Psoas muscle (tissue), 8 donors: ENCODE results near the gene DIO3. TPM values are rescaled to one million over a fixed set of nuclear protein-coding genes. Genes with fewer than 3 reads are reported as not detected.

Experiments used
- ATAC-seq, 4 donors: fragments of 200-7000 bp; cut with Tn5 transposase; one replicate each; pipeline ENCODE4 v1.9.1; 2020; ENCODE audit warnings: moderate library complexity in 3 of 4, mild to moderate bottlenecking in 2 of 4
- DNase-seq, 2 donors: peaks; one replicate each; pipeline ENCODE4 v3.0.0-alpha.2; 2020
- H3K27ac ChIP-seq: fragments of 200-600 bp; one replicate; pipeline ENCODE4 v1.8.0; 2022
- H3K27me3 ChIP-seq, 3 donors: fragments of 200-600 bp in 1 of 3; one replicate each; pipeline versions ENCODE4 v1.6.1 to v1.8.0; 2013 to 2022; ENCODE audit warnings: low read length in 2 of 3, mild to moderate bottlenecking in 2 of 3, moderate library complexity in 1 of 3; ENCODE audit not compliant: insufficient read depth in 3 of 3
- H3K36me3 ChIP-seq, 2 donors: fragments of 200-600 bp in 1 of 2; one replicate each; pipeline versions ENCODE4 v1.6.1 to v1.8.0; 2013 to 2022; ENCODE audit warnings: low read depth in 1 of 2, mild to moderate bottlenecking in 1 of 2, moderate library complexity in 1 of 2; ENCODE audit not compliant: insufficient read depth in 1 of 2
- H3K4me1 ChIP-seq: fragments of 200-600 bp; one replicate; pipeline ENCODE4 v1.8.0; 2022
- H3K4me3 ChIP-seq: fragments of 200-600 bp; one replicate; pipeline ENCODE4 v1.8.0; 2022; ENCODE audit warnings: mild to moderate bottlenecking
- H3K9me3 ChIP-seq: fragments of 200-600 bp; one replicate; pipeline ENCODE4 v1.8.0; 2022
- CTCF ChIP-seq: fragments of 200-600 bp; IDR thresholded peaks from one replicate; pipeline ENCODE4 v1.8.0; 2022; ENCODE audit warnings: antibody characterized with exemption
- WGBS, 3 donors: extraction: QIAGEN DNeasy Blood & Tissue Kit; methylation state at CpG; one replicate each; pipeline versions ENCODE4 v1.1.6 to v1.1.7; 2013; 5-methylcytosine and 5-hydroxymethylcytosine counted together
- intact Hi-C, 2 donors: fragments of 100-400 bp; cut with DNase I; formaldehyde crosslinking; loops; one replicate each; pipeline versions ENCODE4 v1.11.0 to v1.14.2; 2022
- polyA plus RNA-seq, 3 donors: library from polyadenylated mRNA; stranded (reverse); fragments of 200-250 nt; gene quantifications; one replicate each; pipeline ENCODE4 v1.2.3, GENCODE V29; 2013
- total RNA-seq, 4 donors: library from RNA; stranded (reverse); fragmentation: NEBNext Ultra II Directional in 2 of 4; extraction: Animal tissue kit (Norgen Biotek cat#: 25700) in 2 of 4; gene quantifications; one replicate each; pipeline versions ENCODE4 v1.2.1 to v1.2.4, GENCODE V29; 2021 to 2023
- donor health status: healthy with polysubstance abuse.
- donor health status: DM: no; HTN: no; CAD: no; lungs with moderate emphysema.
- donor health status: Bipolar disorder and iron deficiency.
- donor health status: healthy.
- donor health status: DM: yes; HTN: yes; CAD: no.
- donor health status: DM: no; HTN: no; CAD: no.
- donor health status: DM: no; HTN: no; CAD: no.
- donor health status: DM: yes; HTN: yes; CAD: no.

The DIO3 gene
- total and polyA plus RNA-seq, 7 donors = 0.30 to 1.3 (median 0.84) TPM

- H3K9me3 ChIP-seq = no peaks in the 10 kb centered on the region
- H3K4me1 ChIP-seq = no peaks in the 10 kb centered on the region
- intact Hi-C loops = no loop called here
- no peak for DNase-seq
- no peak for ATAC-seq
- no peaks in the 10 kb centered on the region for H3K36me3 ChIP-seq
- no peak overlapping the region for H3K27ac ChIP-seq
- no peak for TF ChIP-seq CTCF
- no peak overlapping the region for H3K4me3 ChIP-seq
- peaks cover 0 to 7% (median 6%) of the 10 kb centered on the region in 3 donors for H3K27me3 ChIP-seq
- 90 to 95% (median 94%) methylated on average over 4 to 6 of the region's 6 CpGs for WGBS, 3 donors
These were observed 36.9 kb downstream of the DIO3 start for GRCh38 chr14:101598159-101598558.

- DNase-seq = no peak
These were observed 37.4 kb downstream of the DIO3 start for GRCh38 chr14:101598571-101599233.

GRCh38 chr14:101599234-101599885 is 38.1 kb downstream of the DIO3 start:
- no peak for ATAC-seq
- intact Hi-C loops = no loop called here
- H3K27me3 ChIP-seq = peaks cover 0 to 7% (median 6%) of the 10 kb centered on the region in 3 donors
- no peaks in the 10 kb centered on the region for H3K9me3 ChIP-seq
- TF ChIP-seq CTCF = no peak
- H3K36me3 ChIP-seq = no peaks in the 10 kb centered on the region
- 92 to 93% (median 92%) methylated on average over 13 of the region's 13 CpGs for WGBS, 3 donors
- peak in 1 of 2 donors; percentile 14 for DNase-seq
- no peak overlapping the region for H3K4me3 ChIP-seq
- no peak overlapping the region for H3K27ac ChIP-seq
- no peaks in the 10 kb centered on the region for H3K4me1 ChIP-seq

More at GRCh38 chr14:101598571-101599233, 37.4 kb downstream of the DIO3 start:
- intact Hi-C loops = no loop called here
- Histone ChIP-seq H3K9me3 (no peaks in the 10 kb centered on the region), H3K27ac (no peak overlapping the region), H3K27me3 (peaks cover 0 to 7% (median 6%) of the 10 kb centered on the region in 3 donors), H3K4me1 (no peaks in the 10 kb centered on the region), H3K4me3 (no peak overlapping the region), H3K36me3 (no peaks in the 10 kb centered on the region)
- no peak for ATAC-seq
- 88 to 90% (median 90%) methylated on average over 9 of the region's 9 CpGs for WGBS, 3 donors
- no peak for TF ChIP-seq CTCF

DNA sequence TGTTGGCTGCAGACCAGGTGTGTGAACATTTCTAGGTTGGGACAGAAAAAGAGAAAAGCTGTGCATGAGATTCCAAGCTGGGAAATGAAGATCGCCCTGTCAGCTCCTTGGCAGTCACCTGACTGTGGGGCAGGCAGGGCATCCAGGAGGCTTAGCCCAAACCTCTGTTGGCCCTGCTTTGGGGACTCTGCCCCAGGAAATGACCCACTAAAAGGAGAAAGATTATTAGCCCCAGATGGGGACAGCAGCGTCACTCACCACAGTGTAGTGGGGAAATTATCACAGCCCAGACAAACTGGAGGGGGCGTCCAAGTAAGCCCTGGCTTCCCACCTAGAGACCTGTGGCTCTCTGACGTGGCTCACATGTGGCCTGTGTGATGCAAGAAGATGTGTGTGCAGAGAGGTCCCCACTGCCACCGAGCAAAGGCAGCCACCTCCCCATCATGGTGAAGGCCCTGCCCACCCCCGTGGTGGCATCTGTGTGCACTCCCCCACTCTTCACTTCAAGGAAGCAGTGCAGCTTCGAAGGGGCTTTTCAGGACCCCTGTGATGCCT is 39.1 kb downstream of the DIO3 start:
- Histone ChIP-seq H3K27ac (no peak overlapping the region), H3K36me3 (no peaks in the 10 kb centered on the region), H3K4me3 (no peak overlapping the region), H3K9me3 (no peaks in the 10 kb centered on the region), H3K27me3 (peaks cover 0 to 13% (median 8%) of the 10 kb centered on the region in 3 donors), H3K4me1 (no peaks in the 10 kb centered on the region)
- no peak for ATAC-seq
- peak in 1 of 2 donors; percentile 30 for DNase-seq
- intact Hi-C loops = no loop called here
- 75 to 88% (median 75%) methylated on average over 7 of the region's 7 CpGs for WGBS, 3 donors
- TF ChIP-seq CTCF = no peak
